Right lobe of liver (tissue), 4 donors: Measurements from ENCODE around the gene RBM38.

Experiments used
- POLR2A ChIP-seq: fragments of 450-650 bp; IDR thresholded peaks from one replicate; pipeline ENCODE4 v1.6.1; 2017; ENCODE audit warnings: antibody characterized with exemption, mild to moderate bottlenecking
- TF ChIP-seq, protein P1 (sequence below), 4 donors: fragments of 200-600 bp in 3 of 4; fragments of 450-650 bp in 1 of 4; IDR thresholded peaks; one replicate each; pipeline versions ENCODE4 v1.5.1 to v1.8.0; 2016 to 2022; ENCODE audit warnings: antibody characterized with exemption in 4 of 4, mild to moderate bottlenecking in 2 of 4
- donor health status: DM: no; HTN: no; CAD: no.
- donor health status: DM: no; HTN: no; CAD: no.
- donor health status: DM: no; HTN: yes; CAD: no.

DNA sequence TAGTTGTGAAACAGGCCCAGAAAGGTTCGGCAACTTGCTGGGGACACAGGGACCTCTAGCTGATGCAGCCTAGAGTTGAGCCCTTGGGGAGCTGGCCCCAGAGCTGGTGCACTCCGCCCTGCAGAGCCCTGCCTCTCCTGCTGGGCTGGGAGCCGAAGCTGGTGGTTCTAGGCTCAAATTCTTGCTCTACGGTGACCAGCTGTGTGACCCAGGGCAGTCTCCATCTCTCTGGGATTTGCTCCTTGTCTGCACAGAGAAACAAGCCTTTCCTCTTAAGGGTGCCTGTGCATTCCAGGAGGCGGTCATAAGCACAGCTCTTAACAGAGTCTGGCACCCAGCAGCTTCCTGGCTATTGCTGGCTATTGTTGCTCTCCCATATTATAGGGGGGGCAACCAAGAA lies 47.4 kb downstream of the RBM38 start:
- TF ChIP-seq, protein P1, sequence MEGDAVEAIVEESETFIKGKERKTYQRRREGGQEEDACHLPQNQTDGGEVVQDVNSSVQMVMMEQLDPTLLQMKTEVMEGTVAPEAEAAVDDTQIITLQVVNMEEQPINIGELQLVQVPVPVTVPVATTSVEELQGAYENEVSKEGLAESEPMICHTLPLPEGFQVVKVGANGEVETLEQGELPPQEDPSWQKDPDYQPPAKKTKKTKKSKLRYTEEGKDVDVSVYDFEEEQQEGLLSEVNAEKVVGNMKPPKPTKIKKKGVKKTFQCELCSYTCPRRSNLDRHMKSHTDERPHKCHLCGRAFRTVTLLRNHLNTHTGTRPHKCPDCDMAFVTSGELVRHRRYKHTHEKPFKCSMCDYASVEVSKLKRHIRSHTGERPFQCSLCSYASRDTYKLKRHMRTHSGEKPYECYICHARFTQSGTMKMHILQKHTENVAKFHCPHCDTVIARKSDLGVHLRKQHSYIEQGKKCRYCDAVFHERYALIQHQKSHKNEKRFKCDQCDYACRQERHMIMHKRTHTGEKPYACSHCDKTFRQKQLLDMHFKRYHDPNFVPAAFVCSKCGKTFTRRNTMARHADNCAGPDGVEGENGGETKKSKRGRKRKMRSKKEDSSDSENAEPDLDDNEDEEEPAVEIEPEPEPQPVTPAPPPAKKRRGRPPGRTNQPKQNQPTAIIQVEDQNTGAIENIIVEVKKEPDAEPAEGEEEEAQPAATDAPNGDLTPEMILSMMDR (IDR thresholded peaks at IDR 0.05): no peak
- TF ChIP-seq POLR2A: no peak
